Measurements from ENCODE around the gene CIAO2A. TPM values are rescaled to one million over a fixed set of nuclear protein-coding genes. Genes with fewer than 3 reads are reported as not detected.

CIAO2A gene
- total RNA-seq, 4 donors from 2014 or later: 104 to 144 (median 129) TPM

- no peak overlapping the region for H3K4me3 ChIP-seq (replicated peaks in 1 of 3)
- H3K4me1 ChIP-seq: no peaks in the 10 kb centered on the region
- no peaks in the 10 kb centered on the region for H3K27me3 ChIP-seq
- intact Hi-C loops (cut with DNase I): no loop called here
- H3K27ac ChIP-seq: no peak overlapping the region
- WGBS, 2 donors: 52 to 55% methylated on average over 4 of the region's 4 CpGs
- H3K9me3 ChIP-seq: no peaks in the 10 kb centered on the region
- H3K36me3 ChIP-seq: peaks cover 6 to 11% of the 10 kb centered on the region in 2 donors
- TF ChIP-seq POLR2A (IDR thresholded peaks at IDR 0.05) (no peak), CTCF (IDR thresholded peaks at IDR 0.05) (no peak)
- no peak for DNase-seq
Observed at GRCh38 chr15:64034519-64034918, 59.1 kb downstream of the CIAO2A start.

GRCh38 chr15:64032329-64032728 lies 61.3 kb downstream of the CIAO2A start:
- 90 to 94% methylated on average over 5 of the region's 5 CpGs for WGBS, 2 donors
- Histone ChIP-seq H3K4me3 (replicated peaks in 1 of 3) (no peak overlapping the region), H3K36me3 (peaks cover 0 to 3% of the 10 kb centered on the region in 2 donors), H3K4me1 (peaks cover 0 to 6% of the 10 kb centered on the region in 2 donors), H3K9me3 (no peaks in the 10 kb centered on the region), H3K27ac (no peak overlapping the region), H3K27me3 (no peaks in the 10 kb centered on the region)
- TF ChIP-seq CTCF (IDR thresholded peaks at IDR 0.05): no peak
- TF ChIP-seq POLR2A (IDR thresholded peaks at IDR 0.05): no peak
- DNase-seq: no peak
- intact Hi-C loops (cut with DNase I): no loop called here

- Histone ChIP-seq H3K4me3 (replicated peaks in 1 of 3) (no peak overlapping the region), H3K36me3 (no peaks in the 10 kb centered on the region), H3K4me1 (peaks cover 8% of the 10 kb centered on the region in 2 donors), H3K27me3 (no peaks in the 10 kb centered on the region), H3K27ac (no peak overlapping the region), H3K9me3 (no peaks in the 10 kb centered on the region)
- 97 to 100% methylated on average over 4 of the region's 4 CpGs for WGBS, 2 donors
- TF ChIP-seq CTCF (IDR thresholded peaks at IDR 0.05) (no peak), POLR2A (IDR thresholded peaks at IDR 0.05) (no peak)
- intact Hi-C loops (cut with DNase I): no loop called here
- no peak for DNase-seq
Observed at GRCh38 chr15:64030123-64030522, 63.5 kb downstream of the CIAO2A start.

DNA sequence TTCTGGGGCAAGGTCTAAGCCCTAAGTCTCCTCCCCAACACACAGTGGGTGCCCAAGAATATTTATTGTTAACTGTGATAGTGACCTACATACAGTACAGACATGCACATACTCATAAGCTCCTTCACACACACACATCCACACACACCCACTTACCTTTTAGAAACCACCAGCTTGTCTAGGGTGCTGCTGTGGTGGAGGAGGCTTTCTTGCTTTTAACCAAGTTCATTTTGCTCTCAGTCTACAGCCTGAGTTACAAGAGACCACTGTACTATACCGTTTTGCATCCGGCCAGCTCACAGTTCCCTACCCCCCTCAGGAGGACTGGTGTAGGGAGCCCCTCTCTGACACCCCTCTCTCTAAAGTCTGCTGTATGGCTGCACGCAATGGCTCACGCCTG lies 64.0 kb downstream of the CIAO2A start:
- Histone ChIP-seq H3K27ac (no peak overlapping the region), H3K36me3 (no peaks in the 10 kb centered on the region), H3K4me1 (peaks cover 8 to 13% of the 10 kb centered on the region in 2 donors), H3K9me3 (no peaks in the 10 kb centered on the region), H3K27me3 (no peaks in the 10 kb centered on the region), H3K4me3 (replicated peaks in 1 of 3) (no peak overlapping the region)
- intact Hi-C loops (cut with DNase I): no loop called here
- whole genome bisulfite sequencing, 2 donors: 90 to 95% methylated on average over 4 of the region's 4 CpGs
- TF ChIP-seq CTCF (IDR thresholded peaks at IDR 0.05): no peak
- TF ChIP-seq POLR2A (IDR thresholded peaks at IDR 0.05): no peak
- DNase-seq: no peak

DNA sequence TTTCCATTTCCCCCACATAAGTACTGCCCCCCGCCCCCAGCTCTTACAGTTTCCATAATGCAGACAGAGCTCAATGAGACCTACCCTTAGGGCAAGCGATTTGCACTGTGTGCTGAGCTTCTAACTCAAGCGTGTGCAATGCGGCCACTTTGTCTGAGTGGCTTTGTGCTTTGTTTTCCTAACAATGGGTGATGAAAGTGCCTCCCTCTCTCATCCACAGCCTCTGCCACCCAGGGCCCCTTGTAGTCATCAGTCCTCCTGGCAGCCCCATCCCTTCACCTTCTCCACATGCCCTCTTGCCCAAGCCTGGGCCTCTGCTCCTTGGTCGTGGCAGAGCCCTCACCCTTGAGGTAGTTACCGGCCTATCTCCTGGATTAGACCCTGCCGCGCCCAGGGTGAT lies 64.5 kb downstream of the CIAO2A start:
- Histone ChIP-seq H3K27me3 (no peaks in the 10 kb centered on the region), H3K27ac (no peak overlapping the region), H3K4me3 (replicated peaks in 1 of 3) (no peak overlapping the region), H3K36me3 (no peaks in the 10 kb centered on the region), H3K9me3 (no peaks in the 10 kb centered on the region), H3K4me1 (peaks cover 8 to 18% of the 10 kb centered on the region in 2 donors)
- no peak for TF ChIP-seq CTCF (IDR thresholded peaks at IDR 0.05)
- no peak for TF ChIP-seq POLR2A (IDR thresholded peaks at IDR 0.05)
- DNase-seq: no peak
- 56 to 63% methylated on average over 8 of the region's 8 CpGs for WGBS, 2 donors
- intact Hi-C loops (cut with DNase I): no loop called here

Data from thyroid gland (tissue), 4 donors.